ENCODE data around the gene TMEM72.

TMEM72 gene

DNA sequence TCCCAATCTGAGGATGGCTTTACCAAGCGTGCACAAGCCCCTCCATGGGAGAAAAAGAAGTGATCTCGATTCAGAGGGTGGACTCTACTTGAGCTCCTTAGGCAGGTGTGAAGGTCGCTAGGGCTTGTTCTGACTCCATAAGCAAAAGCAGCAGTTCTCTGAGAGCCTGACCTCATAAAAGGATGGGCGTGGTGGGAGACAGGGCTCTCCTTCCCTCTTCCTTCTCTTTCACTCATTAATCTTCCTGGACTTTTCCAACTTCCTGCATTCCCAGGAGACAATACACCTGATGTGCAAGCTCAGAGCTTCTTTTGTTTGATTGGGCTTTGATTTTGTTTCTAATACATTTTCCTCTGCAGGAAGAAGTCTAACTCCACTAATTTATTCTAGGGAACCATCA lies 22.3 kb upstream of the TMEM72 start:
- ChIA-PET POLR2A (no interaction called here), CTCF (no interaction called here)
- TF ChIP-seq, protein P1, sequence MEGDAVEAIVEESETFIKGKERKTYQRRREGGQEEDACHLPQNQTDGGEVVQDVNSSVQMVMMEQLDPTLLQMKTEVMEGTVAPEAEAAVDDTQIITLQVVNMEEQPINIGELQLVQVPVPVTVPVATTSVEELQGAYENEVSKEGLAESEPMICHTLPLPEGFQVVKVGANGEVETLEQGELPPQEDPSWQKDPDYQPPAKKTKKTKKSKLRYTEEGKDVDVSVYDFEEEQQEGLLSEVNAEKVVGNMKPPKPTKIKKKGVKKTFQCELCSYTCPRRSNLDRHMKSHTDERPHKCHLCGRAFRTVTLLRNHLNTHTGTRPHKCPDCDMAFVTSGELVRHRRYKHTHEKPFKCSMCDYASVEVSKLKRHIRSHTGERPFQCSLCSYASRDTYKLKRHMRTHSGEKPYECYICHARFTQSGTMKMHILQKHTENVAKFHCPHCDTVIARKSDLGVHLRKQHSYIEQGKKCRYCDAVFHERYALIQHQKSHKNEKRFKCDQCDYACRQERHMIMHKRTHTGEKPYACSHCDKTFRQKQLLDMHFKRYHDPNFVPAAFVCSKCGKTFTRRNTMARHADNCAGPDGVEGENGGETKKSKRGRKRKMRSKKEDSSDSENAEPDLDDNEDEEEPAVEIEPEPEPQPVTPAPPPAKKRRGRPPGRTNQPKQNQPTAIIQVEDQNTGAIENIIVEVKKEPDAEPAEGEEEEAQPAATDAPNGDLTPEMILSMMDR (IDR thresholded peaks at IDR 0.05; ENCODE audit: control extremely low read depth, extremely low read depth, low read depth, missing control alignments): no peak
- no peak for DNase-seq (ENCODE audit: extremely low spot score)

DNA sequence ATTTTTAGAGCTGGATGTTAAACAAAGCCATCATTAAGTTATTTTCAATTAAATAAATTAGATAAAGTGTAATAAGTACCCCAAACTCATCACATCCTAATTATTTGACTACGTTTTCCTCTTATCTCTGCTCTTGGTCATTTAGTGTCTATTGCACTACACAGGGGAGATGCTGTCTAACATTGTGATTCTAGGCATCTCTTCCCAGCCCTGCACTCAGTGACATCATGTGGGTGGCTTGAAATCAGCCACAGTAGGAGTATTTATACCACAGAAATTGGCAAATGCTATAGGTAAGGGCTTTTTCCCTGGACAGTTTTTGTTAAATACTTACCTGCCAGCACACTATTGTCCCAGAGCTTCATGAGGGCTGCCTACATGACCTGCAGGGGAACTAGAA lies 21.3 kb upstream of the TMEM72 start:
- no peak for DNase-seq (ENCODE audit: extremely low spot score)
- TF ChIP-seq, protein P1 (IDR thresholded peaks at IDR 0.05; ENCODE audit: control extremely low read depth, extremely low read depth, low read depth, missing control alignments): no peak
- ChIA-PET POLR2A (no interaction called here), CTCF (no interaction called here)

DNA sequence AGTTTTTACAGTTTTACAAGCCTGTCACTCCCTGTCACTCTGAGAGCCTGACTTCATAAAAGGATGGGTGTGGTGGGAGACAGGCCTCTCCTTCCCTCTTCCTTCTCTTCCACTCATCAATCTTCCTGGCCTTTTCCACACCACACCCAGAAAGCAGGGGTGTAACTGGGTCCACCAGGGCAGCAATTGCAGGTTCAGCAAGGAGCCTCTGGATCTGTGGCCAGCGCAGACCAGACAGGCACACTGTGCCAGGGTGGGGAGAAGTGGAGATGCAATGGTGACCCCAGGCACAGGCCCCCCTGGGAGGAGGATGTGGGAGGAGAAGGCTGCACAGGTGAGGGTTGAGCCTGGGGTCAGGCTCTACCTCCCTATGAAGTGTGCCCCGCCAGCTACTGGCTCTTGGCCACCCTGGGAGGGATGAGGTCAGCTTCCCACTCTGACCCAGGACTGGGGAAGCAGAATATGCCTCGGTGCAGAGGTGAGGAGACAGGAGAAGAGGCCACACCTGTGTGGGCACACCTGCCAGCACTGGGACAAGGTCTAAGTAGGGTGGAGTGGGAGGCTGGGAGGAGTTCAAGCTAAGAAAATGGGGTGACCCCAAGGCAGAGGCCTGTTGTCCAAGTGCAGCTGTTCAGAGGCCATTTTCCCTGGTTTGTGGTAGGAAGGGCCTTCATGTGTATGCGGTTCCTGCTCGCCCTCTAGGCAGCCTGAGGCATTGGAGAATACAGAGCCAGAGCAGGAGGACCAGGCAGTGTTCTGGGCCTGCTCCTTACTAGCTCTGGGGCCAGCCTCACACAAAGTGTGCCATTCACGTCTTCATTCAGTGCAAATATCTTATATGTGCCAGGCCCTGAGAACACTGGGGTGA lies 20.2 kb upstream of the TMEM72 start:
- CTCF ChIA-PET: interaction anchor here (1.4 to 1.7 kb wide), 2 partner anchors 19 to 25 kb away, joined by 3 to 5 read pairs; no protein-coding TSS in a partner anchor
- DNase-seq (ENCODE audit: extremely low spot score): no peak
- POLR2A ChIA-PET: no interaction called here
- TF ChIP-seq, protein P1 (IDR thresholded peaks at IDR 0.05; ENCODE audit: control extremely low read depth, extremely low read depth, low read depth, missing control alignments): no peak

DNA sequence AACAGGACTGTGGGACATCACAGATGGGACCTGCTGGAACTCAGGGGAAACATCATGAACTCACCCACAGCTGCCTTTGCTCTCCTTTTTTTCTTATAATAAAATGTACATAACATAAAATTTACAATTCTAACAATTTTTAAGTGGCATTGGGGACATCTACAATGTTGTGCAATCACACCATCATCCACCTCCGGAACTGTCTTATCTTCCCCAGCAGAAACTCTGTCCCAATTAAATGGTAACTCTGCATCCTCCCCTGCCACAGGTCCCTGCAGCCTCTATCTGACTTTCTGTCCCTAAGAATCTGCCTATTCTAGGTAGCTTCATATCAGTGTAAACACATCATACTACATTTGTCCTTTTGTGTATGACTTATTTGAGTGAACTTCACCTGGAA lies 19.4 kb upstream of the TMEM72 start:
- ChIA-PET POLR2A (no interaction called here), CTCF (interaction anchor here (1.4 to 1.7 kb wide), 2 partner anchors 20 to 26 kb away, joined by 3 to 5 read pairs; no protein-coding TSS in a partner anchor)
- TF ChIP-seq, protein P1 (IDR thresholded peaks at IDR 0.05; ENCODE audit: control extremely low read depth, extremely low read depth, low read depth, missing control alignments): no peak
- DNase-seq (ENCODE audit: extremely low spot score): no peak

DNA sequence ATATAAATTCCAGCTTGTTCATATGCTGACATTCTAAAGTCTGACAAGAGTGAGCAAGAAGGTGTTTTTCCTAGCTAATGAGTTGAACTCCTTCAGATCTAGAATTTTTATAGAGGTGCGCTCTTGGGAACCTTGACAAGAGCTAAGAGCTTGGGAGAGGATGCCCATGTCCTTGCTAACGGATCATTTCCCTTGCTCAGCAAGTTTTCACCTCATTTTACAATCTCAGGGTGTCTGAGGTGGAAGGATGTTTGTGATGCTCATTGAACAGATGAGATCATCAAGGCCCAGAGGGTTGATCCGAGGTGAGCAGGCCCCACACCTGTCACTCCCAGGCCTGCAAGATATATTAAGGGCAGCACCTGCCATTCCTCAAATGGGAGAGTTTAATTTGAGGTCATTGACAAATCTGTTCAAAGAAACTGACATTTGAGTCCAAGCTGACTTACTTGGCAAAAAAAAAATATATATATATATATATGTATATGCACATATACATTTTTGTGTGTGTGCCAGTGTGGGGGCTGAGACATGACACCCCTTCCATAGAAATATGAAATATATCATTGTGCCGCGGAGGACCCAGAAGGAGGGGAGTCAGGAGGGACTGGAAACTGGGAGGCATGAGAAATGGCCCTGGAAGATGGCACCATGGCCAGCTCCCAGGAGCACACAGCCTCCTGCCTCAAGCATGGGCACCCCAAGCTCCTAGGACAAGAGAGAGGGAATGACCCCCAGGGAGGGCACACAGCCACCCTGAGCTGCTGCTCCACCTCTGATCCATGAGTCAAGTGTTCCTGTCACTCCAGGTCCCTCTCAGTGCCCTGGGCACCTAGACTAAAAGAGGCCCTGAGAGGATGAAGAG lies 17.3 kb upstream of the TMEM72 start:
- ChIA-PET POLR2A (no interaction called here), CTCF (interaction anchor here (0.8 to 1.4 kb wide), 3 partner anchors 14 to 39 kb away, joined by 3 read pairs; no protein-coding TSS in a partner anchor)
- DNase-seq (ENCODE audit: extremely low spot score): no peak
- TF ChIP-seq, protein P1 (IDR thresholded peaks at IDR 0.05; ENCODE audit: control extremely low read depth, extremely low read depth, low read depth, missing control alignments): no peak

- ChIA-PET CTCF (interaction anchor here (0.8 kb wide), 1 partner anchor 31 kb away, joined by 3 read pairs; no protein-coding TSS in a partner anchor), POLR2A (no interaction called here)
- no peak for DNase-seq (ENCODE audit: extremely low spot score)
- TF ChIP-seq, protein P1 (IDR thresholded peaks at IDR 0.05; ENCODE audit: control extremely low read depth, extremely low read depth, low read depth, missing control alignments): no peak
Observed at GRCh38 chr10:44894691-44895090, 16.4 kb upstream of the TMEM72 start.

Measured in GM10248 (cell line).